Vagina (tissue), 2 donors: Measurements from ENCODE around the gene SDK2. TPM values are rescaled to one million over a fixed set of nuclear protein-coding genes. Genes with fewer than 3 reads are reported as not detected.

Experiments used
- DNase-seq, 2 donors: peaks; one replicate each; pipeline ENCODE4 v3.0.0-alpha.2; 2017; ENCODE audit errors: extremely low spot score in 2 of 2
- H3K27ac ChIP-seq: fragments of 200-600 bp; sonication (generic); one replicate; pipeline ENCODE4 v1.5.1; 2019
- H3K27me3 ChIP-seq: fragments of 200-600 bp; sonication (generic); one replicate; pipeline ENCODE4 v1.5.1; 2019
- H3K36me3 ChIP-seq, 2 donors: fragments of 200-600 bp; sonication (generic); one replicate each; pipeline ENCODE4 v1.5.1; 2017 to 2019
- H3K4me1 ChIP-seq: fragments of 200-600 bp; sonication (generic); one replicate; pipeline ENCODE4 v1.5.1; 2019
- H3K4me3 ChIP-seq, 2 donors: fragments of 200-600 bp; sonication (generic); 1 replicate in 1 of 2; 2 replicates in 1 of 2; pipeline ENCODE4 v1.5.1; 2016 to 2019
- H3K9me3 ChIP-seq: fragments of 200-600 bp; sonication (generic); one replicate; pipeline ENCODE4 v1.5.1; 2019
- POLR2A ChIP-seq, 2 donors: fragments of 450-650 bp; IDR thresholded peaks; one replicate each; pipeline ENCODE4 v1.6.1; 2017; ENCODE audit warnings: antibody characterized with exemption in 2 of 2, mild to moderate bottlenecking in 2 of 2, moderate library complexity in 2 of 2
- POLR2AphosphoS5 ChIP-seq, 2 donors: sonication (generic); formaldehyde crosslinking; IDR thresholded peaks; one replicate each; pipeline ENCODE4 v1.9.0; 2017; ENCODE audit warnings: antibody characterized with exemption in 2 of 2, mild to moderate bottlenecking in 2 of 2, low read depth in 1 of 2; ENCODE audit not compliant: insufficient read depth in 1 of 2
- intact Hi-C: fragments of 100-400 bp; cut with DNase I; formaldehyde crosslinking; loops from one replicate; pipeline ENCODE4 v1.15.1; 2023
- total RNA-seq: library from RNA; depleted of rRNA; stranded (reverse); fragments of >200 nt; gene quantifications from one replicate; pipeline ENCODE4 v1.2.3, GENCODE V29; 2016
- TF ChIP-seq, protein P1 (sequence below), 3 experiments: fragments of 450-650 bp in 2 of 3; fragments of 200-600 bp in 1 of 3; sonication (generic) in 1 of 3; IDR thresholded peaks; one replicate each; pipeline ENCODE4 v1.5.1; 2017 to 2019; ENCODE audit warnings: antibody characterized with exemption in 3 of 3, mild to moderate bottlenecking in 2 of 3, moderate library complexity in 2 of 3

Gene SDK2
- total RNA-seq, 1 donor from 2014 or later = 1.7 TPM

DNA sequence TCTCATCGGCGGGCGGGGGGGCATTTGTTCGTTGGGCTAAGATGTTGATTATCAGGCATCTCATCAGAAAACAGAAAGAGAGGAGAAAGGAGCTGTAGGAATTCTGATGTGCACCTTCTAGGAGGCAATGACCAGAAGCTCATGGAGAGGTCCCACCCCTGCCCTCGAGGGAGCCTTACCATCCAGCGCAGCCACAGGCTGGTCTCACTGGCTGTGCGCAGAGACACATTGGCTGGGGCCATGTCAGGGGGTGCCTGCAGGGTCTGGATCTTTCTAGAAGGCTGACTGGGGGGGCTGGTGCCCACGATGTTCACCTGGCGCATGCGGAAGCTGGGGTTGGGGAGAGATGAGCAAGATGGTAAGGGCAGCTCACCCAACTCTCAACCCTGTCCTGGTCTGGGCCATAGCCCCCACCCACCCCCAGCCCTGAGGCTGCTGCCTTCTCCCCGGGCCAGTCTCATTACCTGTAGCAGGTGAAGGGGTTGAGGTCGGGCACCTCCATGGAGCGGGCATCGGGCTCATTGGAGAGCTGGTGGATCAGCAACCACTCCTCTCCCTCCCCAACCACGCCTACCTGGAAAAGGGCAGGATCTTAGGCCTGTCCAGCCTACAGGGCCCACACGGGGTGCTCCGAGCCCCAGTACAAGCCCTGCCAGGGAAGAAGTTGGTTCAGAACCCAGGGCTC is 246.2 kb downstream of the SDK2 start:
- no peak for DNase-seq
- H3K27me3 ChIP-seq = no peaks in the 10 kb centered on the region
- H3K4me1 ChIP-seq = no peaks in the 10 kb centered on the region
- no peak overlapping the region for H3K27ac ChIP-seq
- TF ChIP-seq POLR2A (IDR thresholded peaks at IDR 0.05) (no peak), POLR2AphosphoS5 (IDR thresholded peaks at IDR 0.05; ENCODE audit: insufficient read depth in 1 of 2, low read depth in 1 of 2) (no peak)
- TF ChIP-seq, protein P1, sequence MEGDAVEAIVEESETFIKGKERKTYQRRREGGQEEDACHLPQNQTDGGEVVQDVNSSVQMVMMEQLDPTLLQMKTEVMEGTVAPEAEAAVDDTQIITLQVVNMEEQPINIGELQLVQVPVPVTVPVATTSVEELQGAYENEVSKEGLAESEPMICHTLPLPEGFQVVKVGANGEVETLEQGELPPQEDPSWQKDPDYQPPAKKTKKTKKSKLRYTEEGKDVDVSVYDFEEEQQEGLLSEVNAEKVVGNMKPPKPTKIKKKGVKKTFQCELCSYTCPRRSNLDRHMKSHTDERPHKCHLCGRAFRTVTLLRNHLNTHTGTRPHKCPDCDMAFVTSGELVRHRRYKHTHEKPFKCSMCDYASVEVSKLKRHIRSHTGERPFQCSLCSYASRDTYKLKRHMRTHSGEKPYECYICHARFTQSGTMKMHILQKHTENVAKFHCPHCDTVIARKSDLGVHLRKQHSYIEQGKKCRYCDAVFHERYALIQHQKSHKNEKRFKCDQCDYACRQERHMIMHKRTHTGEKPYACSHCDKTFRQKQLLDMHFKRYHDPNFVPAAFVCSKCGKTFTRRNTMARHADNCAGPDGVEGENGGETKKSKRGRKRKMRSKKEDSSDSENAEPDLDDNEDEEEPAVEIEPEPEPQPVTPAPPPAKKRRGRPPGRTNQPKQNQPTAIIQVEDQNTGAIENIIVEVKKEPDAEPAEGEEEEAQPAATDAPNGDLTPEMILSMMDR (IDR thresholded peaks at IDR 0.05) = no peak
- H3K4me3 ChIP-seq = no peak overlapping the region
- no peaks in the 10 kb centered on the region for H3K36me3 ChIP-seq
- intact Hi-C loops = no loop called here
- H3K9me3 ChIP-seq = no peaks in the 10 kb centered on the region

- no peak overlapping the region for H3K4me3 ChIP-seq
Measured at GRCh38 chr17:73397278-73397826, 246.9 kb downstream of the SDK2 start.

DNA sequence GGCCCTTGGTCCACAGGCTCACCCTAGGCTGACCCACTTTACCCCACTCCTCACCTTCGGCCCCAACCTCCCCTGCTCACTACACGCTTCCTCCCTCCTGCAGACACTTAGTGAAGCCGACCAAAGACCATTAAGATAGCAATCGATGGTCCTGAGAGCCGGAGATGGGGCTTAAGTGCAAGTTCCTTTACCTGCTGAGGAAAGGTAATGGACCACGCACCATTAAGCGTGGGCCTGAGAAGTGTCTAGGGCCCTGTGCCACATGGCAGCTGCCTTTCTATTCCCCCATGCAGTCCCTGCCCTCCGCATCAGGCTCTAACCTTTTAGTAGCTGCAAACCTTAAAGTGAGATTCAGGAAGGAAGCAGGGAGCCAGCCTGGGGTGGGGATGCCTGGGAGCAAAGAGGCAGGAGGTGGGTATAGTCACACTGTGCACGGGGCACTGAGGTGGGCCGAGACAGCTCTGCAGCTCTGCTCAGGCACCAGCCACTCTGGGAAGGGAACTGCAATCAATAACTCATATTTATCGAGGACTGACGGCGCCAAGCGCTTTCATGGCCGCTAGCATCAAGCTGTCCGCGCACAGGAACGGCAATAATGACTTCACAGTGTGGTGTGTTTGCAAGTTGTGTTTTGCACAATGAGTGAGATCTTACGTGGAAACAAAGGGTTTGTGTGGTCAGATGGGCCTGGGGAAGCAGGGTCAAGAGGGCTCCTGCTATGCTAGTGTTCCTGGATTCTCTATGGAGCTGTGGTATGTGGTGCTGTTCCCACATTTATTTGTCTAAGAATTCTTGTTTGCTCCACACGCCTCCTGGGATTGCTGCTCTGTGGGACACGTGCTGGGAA is 247.6 kb downstream of the SDK2 start:
- Histone ChIP-seq H3K4me3 (no peak overlapping the region), H3K9me3 (no peaks in the 10 kb centered on the region), H3K27me3 (no peaks in the 10 kb centered on the region), H3K36me3 (no peaks in the 10 kb centered on the region), H3K27ac (no peak overlapping the region), H3K4me1 (no peaks in the 10 kb centered on the region)
- intact Hi-C loops = no loop called here
- TF ChIP-seq, protein P1 (IDR thresholded peaks at IDR 0.05) = no peak
- no peak for TF ChIP-seq POLR2AphosphoS5 (IDR thresholded peaks at IDR 0.05; ENCODE audit: insufficient read depth in 1 of 2, low read depth in 1 of 2)
- DNase-seq = no peak

More at GRCh38 chr17:73397278-73397826, 246.9 kb downstream of the SDK2 start:
- TF ChIP-seq POLR2AphosphoS5 (IDR thresholded peaks at IDR 0.05; ENCODE audit: insufficient read depth in 1 of 2, low read depth in 1 of 2) (no peak), POLR2A (IDR thresholded peaks at IDR 0.05) (no peak)
- TF ChIP-seq, protein P1 (IDR thresholded peaks at IDR 0.05) = no peak
- no peaks in the 10 kb centered on the region for H3K9me3 ChIP-seq
- intact Hi-C loops = no loop called here
- H3K36me3 ChIP-seq = no peaks in the 10 kb centered on the region
- no peaks in the 10 kb centered on the region for H3K27me3 ChIP-seq
- H3K4me1 ChIP-seq = no peaks in the 10 kb centered on the region
- no peak for DNase-seq
- no peak overlapping the region for H3K27ac ChIP-seq

DNA sequence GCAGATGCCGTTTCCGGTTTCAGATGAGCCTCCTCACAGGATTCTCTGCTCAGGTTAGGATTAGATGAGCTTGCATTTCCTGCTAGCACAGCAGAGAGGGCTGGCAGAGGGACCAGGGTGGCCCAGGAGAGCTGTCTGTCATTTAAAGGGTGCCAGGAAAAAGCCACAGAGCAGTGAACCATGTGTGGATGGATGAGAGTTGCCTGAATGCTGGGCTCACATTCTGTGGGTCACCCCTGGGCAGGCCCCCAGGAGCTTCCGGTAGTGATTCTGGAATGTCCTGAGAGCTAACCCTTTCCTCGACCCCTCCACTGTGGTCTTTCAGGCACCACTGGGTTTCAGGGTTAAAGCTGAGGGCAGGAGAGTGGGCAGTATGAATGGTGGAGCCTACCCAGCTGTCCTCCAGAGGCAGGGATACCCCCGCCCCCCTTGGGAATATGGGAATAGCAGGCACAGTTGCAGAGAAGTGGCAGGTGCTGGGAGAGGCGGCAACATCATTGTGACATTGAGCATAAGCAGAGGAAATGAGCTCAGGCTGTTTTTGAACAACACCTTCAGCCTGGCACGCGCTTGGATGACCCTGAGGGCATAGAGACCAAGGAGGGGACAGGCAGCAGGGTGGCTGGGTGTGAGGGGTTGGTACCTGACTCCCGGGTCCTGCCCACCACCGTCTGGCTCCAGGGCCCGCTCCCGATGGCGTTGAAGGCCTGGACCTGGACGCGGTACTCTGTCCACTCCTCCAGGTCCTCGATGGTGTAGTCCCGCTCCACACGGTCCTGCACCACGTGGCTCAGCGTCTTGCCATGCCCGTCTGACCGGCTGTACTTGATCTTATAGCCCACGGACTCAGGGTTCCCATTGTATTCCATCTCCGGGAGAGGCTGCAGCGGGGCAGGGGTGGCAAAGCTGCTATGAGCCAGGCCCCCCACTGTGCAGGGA is 249.5 kb downstream of the SDK2 start:
- no peak for TF ChIP-seq POLR2A (IDR thresholded peaks at IDR 0.05)
- TF ChIP-seq, protein P1 (IDR thresholded peaks at IDR 0.05) = no peak
- no peak for TF ChIP-seq POLR2AphosphoS5 (IDR thresholded peaks at IDR 0.05; ENCODE audit: insufficient read depth in 1 of 2, low read depth in 1 of 2)
- H3K4me1 ChIP-seq = no peaks in the 10 kb centered on the region
- H3K9me3 ChIP-seq = no peaks in the 10 kb centered on the region
- intact Hi-C loops = no loop called here
- H3K27ac ChIP-seq = no peak overlapping the region
- DNase-seq = no peak
- no peaks in the 10 kb centered on the region for H3K36me3 ChIP-seq
- no peaks in the 10 kb centered on the region for H3K27me3 ChIP-seq
- H3K4me3 ChIP-seq = no peak overlapping the region
